Prostate gland (tissue), 2 donors: ENCODE data around the gene PDE1C.

ENCODE experiments used
- POLR2A ChIP-seq: fragments of 450-650 bp; IDR thresholded peaks from one replicate; pipeline ENCODE4 v1.6.1; 2016; ENCODE audit warnings: antibody characterized with exemption, mild to moderate bottlenecking
- POLR2AphosphoS5 ChIP-seq: sonication (generic); formaldehyde crosslinking; IDR thresholded peaks from one replicate; pipeline ENCODE4 v1.6.1; 2017; ENCODE audit warnings: antibody characterized with exemption
- TF ChIP-seq, protein P1 (sequence below), 4 experiments: fragments of 200-600 bp in 2 of 4; fragments of 450-650 bp in 2 of 4; sonication (generic) in 2 of 4; IDR thresholded peaks; 1 replicate in 3 of 4; 2 replicates in 1 of 4; pipeline ENCODE4 v1.5.1; 2016 to 2019; ENCODE audit warnings: antibody characterized with exemption in 4 of 4, mild to moderate bottlenecking in 2 of 4, moderate library complexity in 2 of 4

DNA sequence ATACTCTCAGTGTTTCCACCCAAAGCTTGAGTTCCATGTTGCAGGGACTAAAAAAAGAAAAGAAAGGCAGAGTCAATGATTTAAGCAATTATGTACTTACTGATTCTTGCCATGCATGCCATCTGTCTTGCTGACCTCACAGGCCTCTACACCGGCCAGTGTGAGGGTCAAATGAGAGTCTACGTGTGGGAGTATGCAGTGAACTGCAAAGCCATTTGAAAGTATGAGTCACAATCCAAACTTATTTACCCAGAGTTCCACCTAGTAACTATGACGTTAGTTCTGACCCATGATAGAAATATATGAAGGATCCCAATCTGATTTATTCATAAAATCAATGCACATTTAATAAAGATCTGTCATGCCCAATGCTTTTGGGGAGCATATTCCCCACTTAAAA lies 26.5 kb downstream of the PDE1C start:
- TF ChIP-seq, protein P1, sequence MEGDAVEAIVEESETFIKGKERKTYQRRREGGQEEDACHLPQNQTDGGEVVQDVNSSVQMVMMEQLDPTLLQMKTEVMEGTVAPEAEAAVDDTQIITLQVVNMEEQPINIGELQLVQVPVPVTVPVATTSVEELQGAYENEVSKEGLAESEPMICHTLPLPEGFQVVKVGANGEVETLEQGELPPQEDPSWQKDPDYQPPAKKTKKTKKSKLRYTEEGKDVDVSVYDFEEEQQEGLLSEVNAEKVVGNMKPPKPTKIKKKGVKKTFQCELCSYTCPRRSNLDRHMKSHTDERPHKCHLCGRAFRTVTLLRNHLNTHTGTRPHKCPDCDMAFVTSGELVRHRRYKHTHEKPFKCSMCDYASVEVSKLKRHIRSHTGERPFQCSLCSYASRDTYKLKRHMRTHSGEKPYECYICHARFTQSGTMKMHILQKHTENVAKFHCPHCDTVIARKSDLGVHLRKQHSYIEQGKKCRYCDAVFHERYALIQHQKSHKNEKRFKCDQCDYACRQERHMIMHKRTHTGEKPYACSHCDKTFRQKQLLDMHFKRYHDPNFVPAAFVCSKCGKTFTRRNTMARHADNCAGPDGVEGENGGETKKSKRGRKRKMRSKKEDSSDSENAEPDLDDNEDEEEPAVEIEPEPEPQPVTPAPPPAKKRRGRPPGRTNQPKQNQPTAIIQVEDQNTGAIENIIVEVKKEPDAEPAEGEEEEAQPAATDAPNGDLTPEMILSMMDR (IDR thresholded peaks at IDR 0.05) = no peak
- no peak for TF ChIP-seq POLR2AphosphoS5
- TF ChIP-seq POLR2A = no peak
